HEK293 (cell line): ENCODE data around the gene MAN2A2.

Experiments used
- HOXA7 ChIP-seq: sonication (generic); formaldehyde crosslinking; IDR thresholded peaks from 2 replicates; pipeline ENCODE4 v1.8.1; 2022; ENCODE audit warnings: missing genetic modification reagents, borderline replicate concordance
- KLF16 ChIP-seq: fragments of 450-650 bp; formaldehyde crosslinking; IDR thresholded peaks from 2 replicates; pipeline ENCODE4 v1.5.1; 2017; ENCODE audit warnings: missing biosample characterization, missing genetic modification characterization
- KLF7 ChIP-seq: fragments of 450-650 bp; formaldehyde crosslinking; IDR thresholded peaks from 2 replicates; pipeline ENCODE4 v1.5.1; 2016; ENCODE audit warnings: missing biosample characterization, missing genetic modification characterization, borderline replicate concordance
- SALL2 ChIP-seq: fragments of 450-650 bp; formaldehyde crosslinking; IDR thresholded peaks from 2 replicates; pipeline ENCODE4 v1.5.0; 2017; ENCODE audit warnings: missing biosample characterization, mild to moderate bottlenecking, missing genetic modification characterization, borderline replicate concordance
- SP7 ChIP-seq: fragments of 450-650 bp; formaldehyde crosslinking; IDR thresholded peaks from 2 replicates; pipeline ENCODE4 v1.5.1; 2016; ENCODE audit warnings: missing biosample characterization, missing genetic modification characterization
- WT1 ChIP-seq: fragments of 450-650 bp; formaldehyde crosslinking; IDR thresholded peaks from 2 replicates; pipeline ENCODE4 v1.5.1; 2016; ENCODE audit warnings: missing biosample characterization, missing genetic modification characterization
- ZBTB21 ChIP-seq: fragments of 450-650 bp; formaldehyde crosslinking; IDR thresholded peaks from 2 replicates; pipeline ENCODE4 v1.5.1; 2017; ENCODE audit warnings: missing biosample characterization, missing genetic modification characterization
- ZFP3 ChIP-seq: fragments of 450-650 bp; formaldehyde crosslinking; IDR thresholded peaks from 2 replicates; pipeline ENCODE4 v1.5.1; 2016; ENCODE audit warnings: low read depth, missing biosample characterization, missing genetic modification characterization
- ZNF138 ChIP-seq: fragments of 450-650 bp; formaldehyde crosslinking; IDR thresholded peaks from 2 replicates; pipeline ENCODE4 v1.5.1; 2016; ENCODE audit warnings: missing biosample characterization, missing genetic modification characterization, borderline replicate concordance
- ZNF202 ChIP-seq: fragments of 450-650 bp; formaldehyde crosslinking; IDR thresholded peaks from 2 replicates; pipeline ENCODE4 v1.5.1; 2016; ENCODE audit warnings: missing biosample characterization, missing genetic modification characterization, borderline replicate concordance
- ZNF48 ChIP-seq: fragments of 450-650 bp; formaldehyde crosslinking; IDR thresholded peaks from 2 replicates; pipeline ENCODE4 v1.5.1; 2016; ENCODE audit warnings: missing biosample characterization, missing genetic modification characterization
- ZNF529 ChIP-seq: fragments of 450-650 bp; formaldehyde crosslinking; IDR thresholded peaks from 2 replicates; pipeline ENCODE4 v1.5.1; 2017; ENCODE audit warnings: missing genetic modification characterization, missing biosample characterization; ENCODE audit not compliant: insufficient replicate concordance
- ZNF530 ChIP-seq: fragments of 450-650 bp; formaldehyde crosslinking; IDR thresholded peaks from 2 replicates; pipeline ENCODE4 v1.5.1; 2016; ENCODE audit warnings: low read depth, missing biosample characterization, missing genetic modification characterization
- ZNF664 ChIP-seq: fragments of 450-650 bp; formaldehyde crosslinking; IDR thresholded peaks from 2 replicates; pipeline ENCODE4 v1.5.1; 2016; ENCODE audit warnings: missing biosample characterization, missing genetic modification characterization
- ZNF747 ChIP-seq: fragments of 450-650 bp; formaldehyde crosslinking; IDR thresholded peaks from 2 replicates; pipeline ENCODE4 v1.5.1; 2016; ENCODE audit warnings: missing biosample characterization, missing genetic modification characterization
- ZNF76 ChIP-seq: fragments of 450-650 bp; formaldehyde crosslinking; IDR thresholded peaks from 2 replicates; pipeline ENCODE4; 2016; ENCODE audit warnings: low read depth, missing biosample characterization, missing genetic modification characterization, borderline replicate concordance
- ZNF777 ChIP-seq: fragments of 450-650 bp; formaldehyde crosslinking; IDR thresholded peaks from 2 replicates; pipeline ENCODE4 v1.5.1; 2017; ENCODE audit warnings: missing biosample characterization, missing genetic modification characterization, borderline replicate concordance
- ZNF791 ChIP-seq: fragments of 450-650 bp; formaldehyde crosslinking; IDR thresholded peaks from 2 replicates; pipeline ENCODE4 v1.5.1; 2016; ENCODE audit warnings: missing biosample characterization, missing genetic modification characterization
- ZSCAN23 ChIP-seq: fragments of 450-650 bp; formaldehyde crosslinking; IDR thresholded peaks from 2 replicates; pipeline ENCODE4 v1.5.1; 2016; ENCODE audit warnings: missing biosample characterization, missing genetic modification characterization
- TF ChIP-seq, protein P1 (sequence below): fragments of 450-650 bp; formaldehyde crosslinking; IDR thresholded peaks from 2 replicates; pipeline ENCODE4 v1.5.1; 2016; ENCODE audit warnings: missing biosample characterization, missing genetic modification characterization
- TF ChIP-seq, protein P2 (sequence below): fragments of 450-650 bp; formaldehyde crosslinking; IDR thresholded peaks from 2 replicates; pipeline ENCODE4 v1.5.1; 2016; ENCODE audit warnings: missing biosample characterization, missing genetic modification characterization
- TF ChIP-seq, protein P3 (sequence below): fragments of 450-650 bp; formaldehyde crosslinking; IDR thresholded peaks from 2 replicates; pipeline ENCODE4 v1.5.1; 2016; ENCODE audit warnings: missing biosample characterization, missing genetic modification characterization
- TF ChIP-seq, protein P4 (sequence below): fragments of 450-650 bp; formaldehyde crosslinking; IDR thresholded peaks from 2 replicates; pipeline ENCODE4 v1.5.1; 2017; ENCODE audit warnings: missing biosample characterization, missing genetic modification characterization
- TF ChIP-seq, protein P5 (sequence below): fragments of 450-650 bp; formaldehyde crosslinking; IDR thresholded peaks from 2 replicates; pipeline ENCODE4 v1.5.1; 2016; ENCODE audit warnings: missing biosample characterization, missing genetic modification characterization
- TF ChIP-seq, protein P6 (sequence below): fragments of 450-650 bp; formaldehyde crosslinking; IDR thresholded peaks from 2 replicates; pipeline ENCODE4 v1.5.1; 2017; ENCODE audit warnings: missing biosample characterization, mild to moderate bottlenecking, missing genetic modification characterization, moderate library complexity
- TF ChIP-seq, protein P7 (sequence below): fragments of 450-650 bp; formaldehyde crosslinking; IDR thresholded peaks from 2 replicates; pipeline ENCODE4 v1.5.1; 2016; ENCODE audit warnings: missing biosample characterization, missing genetic modification characterization
- TF ChIP-seq, protein P8 (sequence below): fragments of 450-650 bp; formaldehyde crosslinking; IDR thresholded peaks from 2 replicates; pipeline ENCODE4 v1.5.1; 2017; ENCODE audit warnings: missing biosample characterization, missing genetic modification characterization

Gene MAN2A2

DNA sequence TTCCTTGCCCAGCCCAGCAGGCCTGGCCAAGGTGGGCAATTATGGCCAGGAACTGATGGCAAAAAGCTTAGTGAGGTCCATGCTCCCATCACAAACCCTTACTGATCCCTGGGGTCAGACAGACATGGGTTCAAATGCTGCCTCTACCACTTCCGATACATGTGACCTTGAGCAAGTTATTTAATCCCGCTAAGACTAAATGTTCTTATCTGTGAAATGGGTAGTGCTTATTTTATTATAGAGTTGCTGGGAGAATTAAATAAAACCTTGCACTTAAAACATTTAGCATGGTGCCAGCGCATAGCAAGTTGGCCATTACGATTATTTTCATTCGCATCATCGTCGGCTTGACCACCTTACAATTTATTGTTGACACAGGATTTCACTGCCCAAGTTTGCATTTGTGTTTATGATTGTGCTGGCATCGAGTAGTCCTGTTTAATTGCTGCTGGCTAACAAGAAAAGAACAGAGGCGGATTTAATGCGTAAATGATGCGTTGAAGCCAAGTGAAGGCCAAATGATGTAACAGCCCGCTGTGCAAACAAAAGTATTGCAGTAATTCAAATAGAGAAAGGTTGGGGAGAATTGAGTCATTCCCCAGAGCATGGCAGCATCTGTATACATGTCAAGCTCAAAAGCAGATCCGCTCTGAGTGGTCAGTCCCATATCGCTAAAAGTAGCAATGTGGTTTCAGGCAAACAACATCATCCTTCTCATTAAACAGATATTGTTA lies 42.0 kb upstream of the MAN2A2 start (continued):
- TF ChIP-seq, protein P1, sequence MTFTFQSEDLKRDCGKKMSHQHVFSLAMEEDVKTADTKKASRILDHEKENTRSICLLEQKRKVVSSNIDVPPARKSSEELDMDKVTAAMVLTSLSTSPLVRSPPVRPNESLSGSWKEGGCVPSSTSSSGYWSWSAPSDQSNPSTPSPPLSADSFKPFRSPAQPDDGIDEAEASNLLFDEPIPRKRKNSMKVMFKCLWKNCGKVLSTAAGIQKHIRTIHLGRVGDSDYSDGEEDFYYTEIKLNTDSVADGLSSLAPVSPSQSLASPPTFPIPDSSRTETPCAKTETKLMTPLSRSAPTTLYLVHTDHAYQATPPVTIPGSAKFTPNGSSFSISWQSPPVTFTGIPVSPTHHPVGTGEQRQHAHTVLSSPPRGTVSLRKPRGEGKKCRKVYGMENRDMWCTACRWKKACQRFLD (tag by site-specific recombination): no peak
- TF ChIP-seq, protein P2, sequence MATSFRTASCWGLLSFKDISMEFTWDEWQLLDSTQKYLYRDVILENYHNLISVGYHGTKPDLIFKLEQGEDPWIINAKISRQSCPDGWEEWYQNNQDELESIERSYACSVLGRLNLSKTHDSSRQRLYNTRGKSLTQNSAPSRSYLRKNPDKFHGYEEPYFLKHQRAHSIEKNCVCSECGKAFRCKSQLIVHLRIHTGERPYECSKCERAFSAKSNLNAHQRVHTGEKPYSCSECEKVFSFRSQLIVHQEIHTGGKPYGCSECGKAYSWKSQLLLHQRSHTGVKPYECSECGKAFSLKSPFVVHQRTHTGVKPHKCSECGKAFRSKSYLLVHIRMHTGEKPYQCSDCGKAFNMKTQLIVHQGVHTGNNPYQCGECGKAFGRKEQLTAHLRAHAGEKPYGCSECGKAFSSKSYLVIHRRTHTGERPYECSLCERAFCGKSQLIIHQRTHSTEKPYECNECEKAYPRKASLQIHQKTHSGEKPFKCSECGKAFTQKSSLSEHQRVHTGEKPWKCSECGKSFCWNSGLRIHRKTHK: no peak
- TF ChIP-seq, protein P3, sequence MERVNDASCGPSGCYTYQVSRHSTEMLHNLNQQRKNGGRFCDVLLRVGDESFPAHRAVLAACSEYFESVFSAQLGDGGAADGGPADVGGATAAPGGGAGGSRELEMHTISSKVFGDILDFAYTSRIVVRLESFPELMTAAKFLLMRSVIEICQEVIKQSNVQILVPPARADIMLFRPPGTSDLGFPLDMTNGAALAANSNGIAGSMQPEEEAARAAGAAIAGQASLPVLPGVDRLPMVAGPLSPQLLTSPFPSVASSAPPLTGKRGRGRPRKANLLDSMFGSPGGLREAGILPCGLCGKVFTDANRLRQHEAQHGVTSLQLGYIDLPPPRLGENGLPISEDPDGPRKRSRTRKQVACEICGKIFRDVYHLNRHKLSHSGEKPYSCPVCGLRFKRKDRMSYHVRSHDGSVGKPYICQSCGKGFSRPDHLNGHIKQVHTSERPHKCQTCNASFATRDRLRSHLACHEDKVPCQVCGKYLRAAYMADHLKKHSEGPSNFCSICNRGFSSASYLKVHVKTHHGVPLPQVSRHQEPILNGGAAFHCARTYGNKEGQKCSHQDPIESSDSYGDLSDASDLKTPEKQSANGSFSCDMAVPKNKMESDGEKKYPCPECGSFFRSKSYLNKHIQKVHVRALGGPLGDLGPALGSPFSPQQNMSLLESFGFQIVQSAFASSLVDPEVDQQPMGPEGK (tag by site-specific recombination): 0 out of 2 replicates have a peak, but pooled peaks have one; percentile 21
- TF ChIP-seq ZNF48 (tag by site-specific recombination) (no peak), ZNF791 (tag by site-specific recombination) (no peak), ZBTB21 (tag by site-specific recombination) (peak; percentile 85), ZNF777 (tag by site-specific recombination) (no peak), KLF7 (tag by site-specific recombination) (no peak), ZNF664 (no peak), ZFP3 (tag by site-specific recombination) (no peak), KLF16 (tag by site-specific recombination) (no peak), ZNF747 (tag by site-specific recombination) (no peak), ZNF530 (tag by site-specific recombination) (no peak), ZNF529 (tag by site-specific recombination) (no peak), ZNF76 (tag by site-specific recombination) (no peak), HOXA7 (no peak), SALL2 (tag by site-specific recombination) (no peak), SP7 (tag by site-specific recombination) (peak; percentile 86), ZNF138 (no peak), ZSCAN23 (no peak), ZNF202 (no peak), WT1 (no peak)
- TF ChIP-seq, protein P4, sequence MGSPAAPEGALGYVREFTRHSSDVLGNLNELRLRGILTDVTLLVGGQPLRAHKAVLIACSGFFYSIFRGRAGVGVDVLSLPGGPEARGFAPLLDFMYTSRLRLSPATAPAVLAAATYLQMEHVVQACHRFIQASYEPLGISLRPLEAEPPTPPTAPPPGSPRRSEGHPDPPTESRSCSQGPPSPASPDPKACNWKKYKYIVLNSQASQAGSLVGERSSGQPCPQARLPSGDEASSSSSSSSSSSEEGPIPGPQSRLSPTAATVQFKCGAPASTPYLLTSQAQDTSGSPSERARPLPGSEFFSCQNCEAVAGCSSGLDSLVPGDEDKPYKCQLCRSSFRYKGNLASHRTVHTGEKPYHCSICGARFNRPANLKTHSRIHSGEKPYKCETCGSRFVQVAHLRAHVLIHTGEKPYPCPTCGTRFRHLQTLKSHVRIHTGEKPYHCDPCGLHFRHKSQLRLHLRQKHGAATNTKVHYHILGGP (tag by site-specific recombination): no peak
- TF ChIP-seq, protein P5, sequence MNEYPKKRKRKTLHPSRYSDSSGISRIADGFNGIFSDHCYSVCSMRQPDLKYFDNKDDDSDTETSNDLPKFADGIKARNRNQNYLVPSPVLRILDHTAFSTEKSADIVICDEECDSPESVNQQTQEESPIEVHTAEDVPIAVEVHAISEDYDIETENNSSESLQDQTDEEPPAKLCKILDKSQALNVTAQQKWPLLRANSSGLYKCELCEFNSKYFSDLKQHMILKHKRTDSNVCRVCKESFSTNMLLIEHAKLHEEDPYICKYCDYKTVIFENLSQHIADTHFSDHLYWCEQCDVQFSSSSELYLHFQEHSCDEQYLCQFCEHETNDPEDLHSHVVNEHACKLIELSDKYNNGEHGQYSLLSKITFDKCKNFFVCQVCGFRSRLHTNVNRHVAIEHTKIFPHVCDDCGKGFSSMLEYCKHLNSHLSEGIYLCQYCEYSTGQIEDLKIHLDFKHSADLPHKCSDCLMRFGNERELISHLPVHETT: peak; percentile 70
- TF ChIP-seq, protein P6, sequence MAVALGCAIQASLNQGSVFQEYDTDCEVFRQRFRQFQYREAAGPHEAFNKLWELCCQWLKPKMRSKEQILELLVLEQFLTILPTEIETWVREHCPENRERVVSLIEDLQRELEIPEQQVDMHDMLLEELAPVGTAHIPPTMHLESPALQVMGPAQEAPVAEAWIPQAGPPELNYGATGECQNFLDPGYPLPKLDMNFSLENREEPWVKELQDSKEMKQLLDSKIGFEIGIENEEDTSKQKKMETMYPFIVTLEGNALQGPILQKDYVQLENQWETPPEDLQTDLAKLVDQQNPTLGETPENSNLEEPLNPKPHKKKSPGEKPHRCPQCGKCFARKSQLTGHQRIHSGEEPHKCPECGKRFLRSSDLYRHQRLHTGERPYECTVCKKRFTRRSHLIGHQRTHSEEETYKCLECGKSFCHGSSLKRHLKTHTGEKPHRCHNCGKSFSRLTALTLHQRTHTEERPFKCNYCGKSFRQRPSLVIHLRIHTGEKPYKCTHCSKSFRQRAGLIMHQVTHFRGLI (tag by site-specific recombination): peak; percentile 49; the same call in 1 of the 2 replicates
- TF ChIP-seq, protein P7, sequence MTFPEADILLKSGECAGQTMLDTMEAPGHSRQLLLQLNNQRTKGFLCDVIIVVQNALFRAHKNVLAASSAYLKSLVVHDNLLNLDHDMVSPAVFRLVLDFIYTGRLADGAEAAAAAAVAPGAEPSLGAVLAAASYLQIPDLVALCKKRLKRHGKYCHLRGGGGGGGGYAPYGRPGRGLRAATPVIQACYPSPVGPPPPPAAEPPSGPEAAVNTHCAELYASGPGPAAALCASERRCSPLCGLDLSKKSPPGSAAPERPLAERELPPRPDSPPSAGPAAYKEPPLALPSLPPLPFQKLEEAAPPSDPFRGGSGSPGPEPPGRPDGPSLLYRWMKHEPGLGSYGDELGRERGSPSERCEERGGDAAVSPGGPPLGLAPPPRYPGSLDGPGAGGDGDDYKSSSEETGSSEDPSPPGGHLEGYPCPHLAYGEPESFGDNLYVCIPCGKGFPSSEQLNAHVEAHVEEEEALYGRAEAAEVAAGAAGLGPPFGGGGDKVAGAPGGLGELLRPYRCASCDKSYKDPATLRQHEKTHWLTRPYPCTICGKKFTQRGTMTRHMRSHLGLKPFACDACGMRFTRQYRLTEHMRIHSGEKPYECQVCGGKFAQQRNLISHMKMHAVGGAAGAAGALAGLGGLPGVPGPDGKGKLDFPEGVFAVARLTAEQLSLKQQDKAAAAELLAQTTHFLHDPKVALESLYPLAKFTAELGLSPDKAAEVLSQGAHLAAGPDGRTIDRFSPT (tag by site-specific recombination): no peak
- TF ChIP-seq, protein P8, sequence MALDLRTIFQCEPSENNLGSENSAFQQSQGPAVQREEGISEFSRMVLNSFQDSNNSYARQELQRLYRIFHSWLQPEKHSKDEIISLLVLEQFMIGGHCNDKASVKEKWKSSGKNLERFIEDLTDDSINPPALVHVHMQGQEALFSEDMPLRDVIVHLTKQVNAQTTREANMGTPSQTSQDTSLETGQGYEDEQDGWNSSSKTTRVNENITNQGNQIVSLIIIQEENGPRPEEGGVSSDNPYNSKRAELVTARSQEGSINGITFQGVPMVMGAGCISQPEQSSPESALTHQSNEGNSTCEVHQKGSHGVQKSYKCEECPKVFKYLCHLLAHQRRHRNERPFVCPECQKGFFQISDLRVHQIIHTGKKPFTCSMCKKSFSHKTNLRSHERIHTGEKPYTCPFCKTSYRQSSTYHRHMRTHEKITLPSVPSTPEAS (tag by site-specific recombination): no peak
